Calu3 (cell line): ENCODE results near the gene TBC1D9. TPM values are rescaled to one million over a fixed set of nuclear protein-coding genes. Genes with fewer than 3 reads are reported as not detected.

Source experiments
- BruUV-seq: library from RNA; stranded (reverse); fragments of 400-500 nt; replicated peaks from 2 replicates; lab custom pipeline; 2021; lab: Mats Ljungman, UMichigan
- CTCF ChIA-PET: fragments of 300-600 bp; sonication (Branson Sonifier 250); formaldehyde crosslinking; loops from one replicate; lab custom pipeline; 2022; ENCODE audit warnings: antibody characterized with exemption; lab: Charles Lee
- DNase-seq: peaks from one replicate; pipeline ENCODE4 v3.0.0; 2022
- H3K27ac Mint-ChIP-seq: one replicate; pipeline ENCODE4 v1.8.0; 2022; ENCODE audit warnings: mixed read lengths; ENCODE audit not compliant: unreplicated experiment
- H3K27me3 Mint-ChIP-seq: one replicate; pipeline ENCODE4 v1.8.0; 2022; ENCODE audit warnings: mixed read lengths; ENCODE audit not compliant: unreplicated experiment
- H3K36me3 Mint-ChIP-seq: one replicate; pipeline ENCODE4 v1.8.0; 2022; ENCODE audit warnings: mild to moderate bottlenecking, moderate library complexity, mixed read lengths; ENCODE audit not compliant: insufficient read depth, unreplicated experiment
- H3K4me1 Mint-ChIP-seq: one replicate; pipeline ENCODE4 v1.8.0; 2022; ENCODE audit warnings: mild to moderate bottlenecking, low read depth, mixed read lengths; ENCODE audit not compliant: unreplicated experiment
- H3K4me3 Mint-ChIP-seq: one replicate; pipeline ENCODE4 v1.8.0; 2022; ENCODE audit warnings: mild to moderate bottlenecking, low read depth, moderate library complexity, mixed read lengths; ENCODE audit not compliant: unreplicated experiment
- H3K9me3 Mint-ChIP-seq: one replicate; pipeline ENCODE4 v1.8.0; 2022; ENCODE audit warnings: low read depth, mixed read lengths; ENCODE audit not compliant: unreplicated experiment
- intact Hi-C: fragments of 100-400 bp; cut with micrococcal nuclease; formaldehyde crosslinking; loops from one replicate; pipeline ENCODE4 v1.10.0; 2022; ENCODE audit not compliant: unreplicated experiment
- total RNA-seq: library from RNA; stranded (reverse); gene quantifications from 2 replicates; pipeline ENCODE4 v1.2.3, GENCODE V29; 2022
- TF ChIP-seq, protein P1 (sequence below): fragments of 200-600 bp; IDR thresholded peaks from one replicate; pipeline ENCODE4 v1.8.0; 2022; ENCODE audit warnings: antibody characterized with exemption; ENCODE audit not compliant: unreplicated experiment

The TBC1D9 gene
- total RNA-seq, 1 experiment from 2014 or later, result 9.4 TPM

DNA sequence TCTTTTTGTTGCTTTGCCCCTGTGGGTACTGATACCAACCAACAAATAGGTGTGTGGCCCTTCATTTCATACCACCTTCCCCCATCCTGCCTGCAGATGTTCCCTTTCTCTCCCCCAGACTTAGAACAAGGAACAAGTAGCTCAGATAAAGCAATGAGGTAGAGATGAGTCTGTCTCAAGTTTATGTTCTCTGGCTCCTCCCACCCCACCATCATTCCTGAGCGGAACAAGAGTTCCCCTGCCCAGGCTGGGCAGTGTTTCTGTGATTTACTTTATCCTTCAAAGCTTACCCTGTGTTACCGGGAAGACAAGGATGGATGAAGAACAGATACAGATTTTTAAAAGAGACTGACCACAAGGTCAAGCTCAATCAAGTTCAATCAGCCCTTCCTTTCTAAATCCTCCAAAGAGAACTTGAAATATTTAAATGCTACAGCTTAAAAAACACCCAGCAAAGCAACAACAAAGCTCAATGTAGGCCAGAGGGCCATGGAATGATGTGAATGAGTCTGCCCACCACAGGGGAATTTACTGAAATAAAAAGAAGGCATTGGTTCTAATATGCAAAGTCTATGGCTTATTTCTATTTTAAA lies 107.4 kb downstream of the TBC1D9 start:
- TF ChIP-seq, protein P1, sequence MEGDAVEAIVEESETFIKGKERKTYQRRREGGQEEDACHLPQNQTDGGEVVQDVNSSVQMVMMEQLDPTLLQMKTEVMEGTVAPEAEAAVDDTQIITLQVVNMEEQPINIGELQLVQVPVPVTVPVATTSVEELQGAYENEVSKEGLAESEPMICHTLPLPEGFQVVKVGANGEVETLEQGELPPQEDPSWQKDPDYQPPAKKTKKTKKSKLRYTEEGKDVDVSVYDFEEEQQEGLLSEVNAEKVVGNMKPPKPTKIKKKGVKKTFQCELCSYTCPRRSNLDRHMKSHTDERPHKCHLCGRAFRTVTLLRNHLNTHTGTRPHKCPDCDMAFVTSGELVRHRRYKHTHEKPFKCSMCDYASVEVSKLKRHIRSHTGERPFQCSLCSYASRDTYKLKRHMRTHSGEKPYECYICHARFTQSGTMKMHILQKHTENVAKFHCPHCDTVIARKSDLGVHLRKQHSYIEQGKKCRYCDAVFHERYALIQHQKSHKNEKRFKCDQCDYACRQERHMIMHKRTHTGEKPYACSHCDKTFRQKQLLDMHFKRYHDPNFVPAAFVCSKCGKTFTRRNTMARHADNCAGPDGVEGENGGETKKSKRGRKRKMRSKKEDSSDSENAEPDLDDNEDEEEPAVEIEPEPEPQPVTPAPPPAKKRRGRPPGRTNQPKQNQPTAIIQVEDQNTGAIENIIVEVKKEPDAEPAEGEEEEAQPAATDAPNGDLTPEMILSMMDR, result no peak
- H3K36me3 Mint-ChIP-seq, result no peaks in the 10 kb centered on the region
- no TSS peak for BruUV-seq
- H3K4me3 Mint-ChIP-seq, result no peak overlapping the region
- no peak overlapping the region for H3K27ac Mint-ChIP-seq
- H3K9me3 Mint-ChIP-seq, result no peaks in the 10 kb centered on the region
- DNase-seq, result no peak
- peaks cover 8% of the 10 kb centered on the region for H3K4me1 Mint-ChIP-seq
- no peaks in the 10 kb centered on the region for H3K27me3 Mint-ChIP-seq
- CTCF ChIA-PET, result no interaction called here
- intact Hi-C loops, result no loop called here

DNA sequence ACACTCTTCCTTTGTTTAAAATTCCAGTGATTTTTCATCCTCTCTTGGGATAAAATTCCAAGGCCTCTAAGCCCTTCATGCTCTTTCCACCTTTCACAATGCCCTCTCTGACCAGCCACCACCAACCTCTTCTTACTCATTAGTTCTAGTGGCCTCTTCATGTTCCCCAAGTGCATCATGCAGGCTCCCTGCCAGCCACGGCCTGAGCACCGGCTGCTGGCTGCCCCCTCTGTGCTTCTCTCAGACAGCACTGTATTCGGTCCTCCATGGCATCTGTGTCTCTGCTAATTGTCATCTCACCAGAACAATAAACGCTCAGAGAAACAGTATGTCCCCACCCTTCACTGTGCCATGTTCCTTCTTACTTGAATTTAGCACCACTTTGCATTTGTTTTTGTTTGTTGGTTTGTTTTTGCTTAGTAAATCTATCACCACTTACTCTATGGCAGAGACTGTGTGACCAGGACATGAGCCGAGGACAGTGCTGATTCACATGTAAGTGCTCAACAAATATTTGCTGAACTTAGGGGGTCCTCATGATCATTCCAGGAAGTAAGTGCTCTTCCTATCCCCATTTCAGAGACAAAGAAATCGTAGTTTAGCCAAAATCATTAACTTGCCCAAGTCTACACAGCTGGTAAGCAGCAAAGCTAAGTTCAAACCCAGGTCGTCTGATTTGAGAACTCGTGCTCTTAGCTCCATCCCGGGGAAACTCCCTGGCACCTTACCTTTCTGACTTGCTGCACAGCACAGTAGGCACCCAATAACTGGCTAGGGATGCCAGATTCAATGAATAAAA lies 110.4 kb downstream of the TBC1D9 start:
- H3K27ac Mint-ChIP-seq, result no peak overlapping the region
- H3K4me3 Mint-ChIP-seq, result no peak overlapping the region
- H3K9me3 Mint-ChIP-seq, result no peaks in the 10 kb centered on the region
- no peaks in the 10 kb centered on the region for H3K4me1 Mint-ChIP-seq
- H3K27me3 Mint-ChIP-seq, result no peaks in the 10 kb centered on the region
- CTCF ChIA-PET, result no interaction called here
- BruUV-seq, result no TSS peak
- TF ChIP-seq, protein P1, result no peak
- peaks cover 5% of the 10 kb centered on the region for H3K36me3 Mint-ChIP-seq
- intact Hi-C loops, result no loop called here
- no peak for DNase-seq

DNA sequence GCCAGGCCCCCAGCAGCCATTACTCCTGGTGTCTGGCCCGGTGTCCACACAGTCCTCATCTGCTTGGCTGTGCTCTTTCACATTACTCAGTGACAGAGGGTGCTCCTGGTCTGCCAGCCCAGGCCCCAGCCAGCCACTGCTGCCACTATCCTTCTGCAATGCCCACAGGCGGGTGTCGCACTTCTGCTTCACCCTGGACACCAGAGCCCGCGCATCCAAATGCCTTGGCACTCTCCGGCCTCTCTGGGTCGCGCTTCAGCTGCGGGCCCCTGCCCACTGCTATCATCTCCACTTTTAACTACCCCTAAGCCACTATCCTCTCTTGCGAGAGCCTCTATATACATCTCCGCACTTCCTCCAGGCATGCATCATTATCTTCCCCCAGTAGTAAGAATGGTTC lies 111.0 kb downstream of the TBC1D9 start:
- Mint-ChIP-seq H3K9me3 (no peaks in the 10 kb centered on the region), H3K36me3 (peaks cover 5% of the 10 kb centered on the region), H3K27ac (no peak overlapping the region), H3K4me1 (no peaks in the 10 kb centered on the region), H3K27me3 (no peaks in the 10 kb centered on the region), H3K4me3 (no peak overlapping the region)
- no TSS peak for BruUV-seq
- CTCF ChIA-PET, result no interaction called here
- no peak for DNase-seq
- intact Hi-C loops, result no loop called here
- TF ChIP-seq, protein P1, result no peak

DNA sequence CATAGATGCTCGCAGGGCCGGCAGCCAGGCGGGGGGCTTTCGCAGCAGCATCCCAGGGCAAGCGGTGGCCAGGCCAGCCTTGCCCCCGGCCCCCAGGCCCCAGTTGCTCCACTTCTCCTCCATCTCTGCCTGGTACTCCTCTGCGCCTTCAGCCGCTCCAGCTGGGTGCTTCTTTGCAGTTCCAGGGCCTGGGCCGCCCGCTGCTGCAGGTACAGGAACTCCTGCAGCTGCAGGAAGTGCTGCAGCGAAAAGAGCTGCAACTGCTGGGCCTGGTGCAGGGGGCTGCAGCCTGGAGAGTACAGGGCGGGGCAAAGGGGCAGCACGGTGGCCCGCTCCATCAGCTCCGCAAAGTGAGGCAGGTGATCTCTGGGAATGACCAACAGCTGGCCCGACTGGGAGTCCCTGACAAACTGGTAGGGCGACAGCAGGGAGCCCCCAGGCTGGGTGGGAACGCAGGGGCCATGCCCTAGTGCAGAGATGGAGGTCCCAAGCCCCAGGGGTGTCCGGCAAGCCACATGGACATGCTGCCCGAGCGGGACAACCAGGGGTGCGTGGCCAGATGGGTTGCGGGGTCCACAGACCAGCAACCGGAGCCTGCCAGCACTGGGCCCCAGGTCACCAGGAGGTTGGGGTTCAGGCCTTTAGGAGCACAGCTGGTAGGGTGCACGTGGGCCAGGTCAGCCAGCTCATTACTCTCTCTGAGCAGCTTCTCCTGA lies 111.6 kb downstream of the TBC1D9 start:
- Mint-ChIP-seq H3K27me3 (no peaks in the 10 kb centered on the region), H3K4me3 (no peak overlapping the region), H3K36me3 (peaks cover 5% of the 10 kb centered on the region), H3K27ac (no peak overlapping the region), H3K4me1 (no peaks in the 10 kb centered on the region), H3K9me3 (no peaks in the 10 kb centered on the region)
- DNase-seq, result no peak
- TF ChIP-seq, protein P1, result no peak
- intact Hi-C loops, result no loop called here
- no TSS peak for BruUV-seq
- CTCF ChIA-PET, result no interaction called here
